Tibial nerve (tissue), 4 donors: ENCODE measurements around the gene ARID1B. TPM values are rescaled to one million over a fixed set of nuclear protein-coding genes. Genes with fewer than 3 reads are reported as not detected.

Source experiments
- DNase-seq, 2 donors: peaks; one replicate each; pipeline ENCODE4 v3.0.0-alpha.2; 2019; ENCODE audit warnings: low spot score in 2 of 2
- H3K27ac ChIP-seq, 4 donors: fragments of 200-600 bp; sonication (generic) in 3 of 4; one replicate each; pipeline ENCODE4 v1.5.1; 2017 to 2019; ENCODE audit warnings: mild to moderate bottlenecking in 1 of 4
- H3K27me3 ChIP-seq, 2 donors: fragments of 200-600 bp; sonication (generic) in 1 of 2; one replicate each; pipeline versions ENCODE4 v1.5.1 to v1.6.0; 2017 to 2019
- H3K36me3 ChIP-seq, 3 donors: fragments of 200-600 bp; sonication (generic); one replicate each; pipeline ENCODE4 v1.5.1; 2018 to 2019
- H3K4me1 ChIP-seq, 4 donors: fragments of 200-600 bp; sonication (generic) in 3 of 4; one replicate each; pipeline ENCODE4 v1.5.1; 2017 to 2019
- H3K4me3 ChIP-seq, 4 donors: fragments of 200-600 bp; sonication (generic) in 3 of 4; one replicate each; pipeline ENCODE4 v1.5.1; 2017 to 2019; ENCODE audit warnings: mild to moderate bottlenecking in 1 of 4, moderate library complexity in 1 of 4
- H3K9me3 ChIP-seq, 4 donors: fragments of 200-600 bp; sonication (generic) in 3 of 4; one replicate each; pipeline ENCODE4 v1.5.1; 2017 to 2019
- EP300 ChIP-seq, 2 donors: sonication (generic); formaldehyde crosslinking; IDR thresholded peaks; one replicate each; pipeline ENCODE4 v1.6.1; 2017; ENCODE audit warnings: antibody characterized with exemption in 2 of 2, mild to moderate bottlenecking in 1 of 2
- POLR2A ChIP-seq, 2 donors: fragments of 450-650 bp; IDR thresholded peaks; one replicate each; pipeline ENCODE4 v1.6.1; 2017; ENCODE audit warnings: antibody characterized with exemption in 2 of 2, mild to moderate bottlenecking in 2 of 2, moderate library complexity in 2 of 2
- WGBS, 2 donors: methylation state at CpG; one replicate each; pipeline ENCODE4 v1.1.5; 2018; 5-methylcytosine and 5-hydroxymethylcytosine counted together
- total RNA-seq, 4 donors: library from RNA; depleted of rRNA; stranded (reverse); fragments of >200 nt; gene quantifications; one replicate each; pipeline ENCODE4 v1.1.0, GENCODE V29; 2016
- TF ChIP-seq, protein P1 (sequence below), 5 experiments: fragments of 200-600 bp in 3 of 5; fragments of 450-650 bp in 2 of 5; sonication (generic) in 3 of 5; IDR thresholded peaks; one replicate each; pipeline ENCODE4 v1.5.1; 2016 to 2019; ENCODE audit warnings: antibody characterized with exemption in 5 of 5, mild to moderate bottlenecking in 3 of 5, moderate library complexity in 2 of 5

The ARID1B gene
- total RNA-seq, 4 donors from 2014 or later = 91.5 to 123 (median 110) TPM

DNA sequence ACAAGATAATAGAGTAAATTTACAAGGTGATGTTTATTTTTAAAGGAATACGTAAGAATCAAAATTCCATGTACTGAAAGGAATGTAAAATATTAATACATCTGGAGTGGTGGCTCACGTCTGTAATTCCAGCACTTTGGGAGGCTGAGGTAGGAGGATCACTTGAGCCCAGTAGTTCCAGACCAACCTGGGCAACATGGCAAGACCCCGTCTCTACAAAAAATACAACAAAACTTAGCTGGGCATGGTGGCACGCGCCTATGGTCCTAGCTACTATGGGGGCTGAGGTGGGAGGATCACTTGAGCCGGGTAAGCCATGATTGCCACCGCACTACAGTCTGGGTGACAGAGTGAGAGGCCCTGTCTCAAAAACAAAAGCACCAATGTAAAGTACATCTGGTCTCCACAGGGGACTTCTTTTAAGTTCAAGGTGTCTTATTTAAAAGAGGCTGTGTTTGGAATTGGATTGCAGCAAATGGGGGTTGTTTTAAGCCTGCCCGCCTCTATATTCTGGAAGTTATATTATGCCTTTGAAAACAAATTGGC lies 36.9 kb downstream of the ARID1B start:
- H3K4me1 ChIP-seq = peaks cover 0 to 82% (median 29%) of the 10 kb centered on the region in 4 donors
- WGBS, 2 donors = 85 to 88% methylated on average over 8 of the region's 8 CpGs

GRCh38 chr6:156816505-156816904 lies 39.3 kb downstream of the ARID1B start:
- H3K27me3 ChIP-seq = no peaks in the 10 kb centered on the region
- peaks cover 0 to 85% (median 24%) of the 10 kb centered on the region in 4 donors for H3K4me1 ChIP-seq
- 69 to 74% methylated on average over 7 of the region's 7 CpGs for WGBS, 2 donors
- peak in 1 of 2 donors; percentile 24 for DNase-seq
- H3K9me3 ChIP-seq = no peaks in the 10 kb centered on the region
- peak overlapping the region in 1 of 4 donors; percentile 54 for H3K27ac ChIP-seq
- TF ChIP-seq EP300 (IDR thresholded peaks at IDR 0.05) (peak in 1 of 2 donors; percentile 67), POLR2A (IDR thresholded peaks at IDR 0.05) (no peak)
- TF ChIP-seq, protein P1, sequence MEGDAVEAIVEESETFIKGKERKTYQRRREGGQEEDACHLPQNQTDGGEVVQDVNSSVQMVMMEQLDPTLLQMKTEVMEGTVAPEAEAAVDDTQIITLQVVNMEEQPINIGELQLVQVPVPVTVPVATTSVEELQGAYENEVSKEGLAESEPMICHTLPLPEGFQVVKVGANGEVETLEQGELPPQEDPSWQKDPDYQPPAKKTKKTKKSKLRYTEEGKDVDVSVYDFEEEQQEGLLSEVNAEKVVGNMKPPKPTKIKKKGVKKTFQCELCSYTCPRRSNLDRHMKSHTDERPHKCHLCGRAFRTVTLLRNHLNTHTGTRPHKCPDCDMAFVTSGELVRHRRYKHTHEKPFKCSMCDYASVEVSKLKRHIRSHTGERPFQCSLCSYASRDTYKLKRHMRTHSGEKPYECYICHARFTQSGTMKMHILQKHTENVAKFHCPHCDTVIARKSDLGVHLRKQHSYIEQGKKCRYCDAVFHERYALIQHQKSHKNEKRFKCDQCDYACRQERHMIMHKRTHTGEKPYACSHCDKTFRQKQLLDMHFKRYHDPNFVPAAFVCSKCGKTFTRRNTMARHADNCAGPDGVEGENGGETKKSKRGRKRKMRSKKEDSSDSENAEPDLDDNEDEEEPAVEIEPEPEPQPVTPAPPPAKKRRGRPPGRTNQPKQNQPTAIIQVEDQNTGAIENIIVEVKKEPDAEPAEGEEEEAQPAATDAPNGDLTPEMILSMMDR (IDR thresholded peaks at IDR 0.05) = no peak
- H3K36me3 ChIP-seq = no peaks in the 10 kb centered on the region
- H3K4me3 ChIP-seq = no peak overlapping the region

More for the DNA sequence above, 36.9 kb downstream of the ARID1B start:
- no peak for DNase-seq
- TF ChIP-seq EP300 (IDR thresholded peaks at IDR 0.05) (no peak), POLR2A (IDR thresholded peaks at IDR 0.05) (no peak)
- TF ChIP-seq, protein P1 (IDR thresholded peaks at IDR 0.05) = no peak
- no peaks in the 10 kb centered on the region for H3K27me3 ChIP-seq
- peaks cover 0 to 3% (median 0%) of the 10 kb centered on the region in 3 donors for H3K36me3 ChIP-seq
- H3K4me3 ChIP-seq = no peak overlapping the region
- H3K9me3 ChIP-seq = no peaks in the 10 kb centered on the region
- H3K27ac ChIP-seq = no peak overlapping the region

DNA sequence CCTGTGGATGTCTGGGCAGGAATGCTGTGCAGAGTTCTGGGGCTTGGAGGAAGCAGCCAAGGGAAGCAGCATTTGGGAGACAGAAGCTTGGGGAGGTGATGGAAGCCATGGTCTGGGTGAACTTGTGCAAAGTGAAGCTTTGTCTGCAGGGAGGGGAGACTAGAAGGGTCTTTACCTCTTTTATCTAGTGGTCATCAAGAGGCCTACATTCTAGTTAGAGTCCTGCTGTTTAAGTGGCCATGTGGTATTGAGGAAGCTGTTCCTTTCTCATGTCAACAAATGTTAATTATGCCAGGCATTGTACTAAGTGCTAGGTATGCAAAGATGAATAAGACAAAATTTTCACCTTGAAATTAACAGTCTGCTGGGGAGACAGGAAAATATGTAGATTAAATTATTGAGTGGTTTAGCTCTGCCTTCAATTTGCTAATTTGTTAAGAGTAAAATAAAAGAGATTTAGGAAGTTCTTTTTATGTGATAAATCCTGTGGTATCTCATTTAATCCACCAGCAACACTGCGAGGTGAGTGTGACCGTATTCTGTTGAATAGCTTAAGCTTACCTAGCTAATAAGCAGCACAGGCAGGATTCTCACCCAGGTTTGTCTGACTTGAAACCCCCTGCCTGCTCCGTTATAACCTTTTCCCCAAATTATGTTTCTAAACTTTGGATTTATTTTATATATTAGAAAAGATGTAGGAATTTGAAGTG lies 43.1 kb downstream of the ARID1B start:
- TF ChIP-seq, protein P1 (IDR thresholded peaks at IDR 0.05) = no peak
- Histone ChIP-seq H3K27ac (no peak overlapping the region), H3K9me3 (no peaks in the 10 kb centered on the region), H3K4me3 (no peak overlapping the region), H3K27me3 (no peaks in the 10 kb centered on the region), H3K36me3 (no peaks in the 10 kb centered on the region), H3K4me1 (peaks cover 0 to 97% (median 26%) of the 10 kb centered on the region in 4 donors)
- DNase-seq = no peak
- 90% methylated on average over 3 of the region's 3 CpGs for WGBS, 2 donors

DNA sequence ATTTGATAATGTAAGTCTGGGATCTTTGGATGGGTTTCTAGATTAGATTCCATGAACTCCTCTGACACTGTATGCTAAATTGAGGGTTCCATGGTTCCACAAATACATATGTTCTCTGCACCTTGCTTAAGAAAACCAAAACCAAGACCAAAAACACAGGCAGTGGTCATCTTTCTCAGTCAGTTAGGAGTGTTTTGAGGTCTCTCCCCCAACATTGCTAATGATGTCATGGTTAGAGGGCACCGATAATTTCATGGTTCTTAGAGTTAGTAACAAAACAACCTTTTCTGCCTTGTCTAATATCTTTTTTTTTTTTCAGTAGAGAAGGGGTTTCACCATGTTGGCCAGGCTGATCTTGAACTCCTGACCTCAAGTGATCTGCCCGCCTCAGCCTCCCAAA lies 44.5 kb downstream of the ARID1B start:
- H3K27ac ChIP-seq = no peak overlapping the region
- TF ChIP-seq EP300 (IDR thresholded peaks at IDR 0.05) (no peak), POLR2A (IDR thresholded peaks at IDR 0.05) (no peak)
- TF ChIP-seq, protein P1 (IDR thresholded peaks at IDR 0.05) = no peak
- H3K27me3 ChIP-seq = no peaks in the 10 kb centered on the region
- no peaks in the 10 kb centered on the region for H3K9me3 ChIP-seq
- H3K4me1 ChIP-seq = peaks cover 0 to 97% (median 15%) of the 10 kb centered on the region in 4 donors
- 87 to 95% methylated on average over 2 of the region's 2 CpGs for WGBS, 2 donors
- H3K36me3 ChIP-seq = no peaks in the 10 kb centered on the region
- no peak overlapping the region for H3K4me3 ChIP-seq
- no peak for DNase-seq

DNA sequence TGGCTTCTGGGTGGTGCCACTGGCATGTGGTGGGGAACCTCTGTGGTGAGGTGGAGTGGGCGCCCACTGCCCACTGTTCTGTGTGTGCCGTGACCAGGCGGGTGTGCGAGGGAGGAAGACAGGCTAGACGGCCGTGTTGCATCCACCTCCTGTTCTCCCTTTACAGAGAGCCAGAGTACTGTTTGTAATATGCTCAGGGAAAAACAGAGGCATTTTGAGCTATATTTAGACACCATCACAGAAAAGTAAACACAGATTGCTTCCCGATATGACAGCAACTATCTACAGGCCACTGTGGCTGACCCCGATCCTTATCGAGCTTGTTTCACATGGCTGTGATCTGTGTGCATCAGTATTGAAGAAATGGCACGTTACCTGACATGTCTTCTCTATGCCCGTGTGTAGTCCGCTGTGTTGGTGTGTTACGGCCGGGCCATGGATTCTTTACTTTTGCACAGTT lies 45.6 kb downstream of the ARID1B start:
- 58 to 61% methylated on average over 14 of the region's 14 CpGs for WGBS, 2 donors
- Histone ChIP-seq H3K4me1 (peaks cover 0 to 97% (median 14%) of the 10 kb centered on the region in 4 donors), H3K27me3 (no peaks in the 10 kb centered on the region), H3K27ac (no peak overlapping the region), H3K36me3 (no peaks in the 10 kb centered on the region), H3K9me3 (no peaks in the 10 kb centered on the region), H3K4me3 (no peak overlapping the region)
- no peak for DNase-seq
- no peak for TF ChIP-seq POLR2A (IDR thresholded peaks at IDR 0.05)
- TF ChIP-seq EP300 (IDR thresholded peaks at IDR 0.05) = no peak
- TF ChIP-seq, protein P1 (IDR thresholded peaks at IDR 0.05) = no peak
